HepG2 (cell line): Measurements from ENCODE around the gene COQ8B. TPM values are rescaled to one million over a fixed set of nuclear protein-coding genes. Genes with fewer than 3 reads are reported as not detected.

Experiments used
- AFF4 ChIP-seq: sonication (generic); formaldehyde crosslinking; IDR thresholded peaks from 2 replicates; pipeline ENCODE4 v1.4.0; 2020; ENCODE audit warnings: missing genetic modification reagents
- ETV5 ChIP-seq: IDR thresholded peaks from 2 replicates; pipeline ENCODE4 v1.6.1; 2018; ENCODE audit warnings: missing biosample characterization, missing genetic modification reagents, inconsistent platforms, borderline replicate concordance
- HINFP ChIP-seq: sonication (generic); formaldehyde crosslinking; IDR thresholded peaks from 2 replicates; pipeline ENCODE4 v1.4.0; 2020; ENCODE audit warnings: low read depth, mild to moderate bottlenecking, missing genetic modification reagents
- KDM2A ChIP-seq: sonication (generic); formaldehyde crosslinking; IDR thresholded peaks from 2 replicates; pipeline ENCODE4 v1.4.0; 2020; ENCODE audit warnings: low read depth, missing genetic modification reagents, borderline replicate concordance
- PAF1 ChIP-seq: IDR thresholded peaks from 2 replicates; pipeline ENCODE4 v1.6.1; 2016; ENCODE audit warnings: missing genetic modification reagents, missing compliant biosample characterization
- PBX3 ChIP-seq: sonication (generic); formaldehyde crosslinking; IDR thresholded peaks from 2 replicates; pipeline ENCODE4 v1.8.1; 2023; ENCODE audit warnings: missing genetic modification reagents, inconsistent platforms, borderline replicate concordance
- PTBP1 ChIP-seq: fragments of 200-400 bp; formaldehyde crosslinking; IDR thresholded peaks from 2 replicates; pipeline ENCODE4 v1.6.1; 2018; ENCODE audit warnings: low read length, low read depth; ENCODE audit not compliant: poor library complexity, severe bottlenecking
- RXRA ChIP-seq: sonication (generic); formaldehyde crosslinking; IDR thresholded peaks from 2 replicates; pipeline ENCODE4 v1.5.1; 2020; ENCODE audit warnings: missing genetic modification reagents
- TFAP4 ChIP-seq: sonication (generic); IDR thresholded peaks from 2 replicates; pipeline ENCODE4 v1.6.1; 2016; ENCODE audit warnings: low read depth, borderline replicate concordance
- THAP9 ChIP-seq: sonication (generic); formaldehyde crosslinking; IDR thresholded peaks from 2 replicates; pipeline ENCODE4; 2020; ENCODE audit warnings: missing genetic modification reagents, mild to moderate bottlenecking, borderline replicate concordance
- ZBTB7B ChIP-seq: sonication (generic); formaldehyde crosslinking; IDR thresholded peaks from 2 replicates; pipeline ENCODE4 v1.4.0; 2020; ENCODE audit warnings: missing genetic modification reagents
- ZNF350 ChIP-seq: sonication (generic); formaldehyde crosslinking; IDR thresholded peaks from 2 replicates; pipeline ENCODE4 v1.4.0; 2020; ENCODE audit warnings: mild to moderate bottlenecking, low read depth, missing genetic modification reagents, borderline replicate concordance
- ZNF512 ChIP-seq: sonication (generic); formaldehyde crosslinking; IDR thresholded peaks from 2 replicates; pipeline ENCODE4 v1.4.0; 2020; ENCODE audit warnings: mild to moderate bottlenecking, missing genetic modification reagents
- ZNF546 ChIP-seq: sonication (generic); formaldehyde crosslinking; conservative IDR thresholded peaks from 2 replicates; pipeline ENCODE4 v1.8.1; 2023; ENCODE audit warnings: mild to moderate bottlenecking, missing genetic modification reagents
- ZNF562 ChIP-seq: sonication (generic); formaldehyde crosslinking; IDR thresholded peaks from 2 replicates; pipeline ENCODE4 v1.8.0; 2022; ENCODE audit warnings: missing genetic modification reagents, borderline replicate concordance
- polyA plus RNA-seq, 8 experiments: library from polyadenylated mRNA; depleted of rRNA in 3 of 8; stranded (reverse) in 7 of 8; unstranded in 1 of 8; fragments of >200 nt; fragmentation: Illumina TruSeq in 4 of 8; extraction: Trizol in 4 of 8; gene quantifications; 2 replicates each; pipeline versions ENCODE4 v1.2.1 to v1.2.3, GENCODE V29; 2011 to 2016; ENCODE audit warnings: low read depth in 4 of 8, missing spikeins in 1 of 8, mixed read lengths in 1 of 8; ENCODE audit not compliant: insufficient read depth in 1 of 8
- total RNA-seq, 5 experiments: library from RNA; depleted of rRNA; stranded (reverse); fragments of >200 nt; fragmentation: Illumina TruSeq; extraction: Trizol; gene quantifications; 2 replicates each; pipeline ENCODE4 v1.2.3, GENCODE V29; 2016; ENCODE audit warnings: low read depth in 1 of 5

The COQ8B gene
- total and polyA plus RNA-seq, 2 of the 13 experiments (the other 11 are each of a cell fraction or from before 2014, with no cell fraction given), result 12.3 to 17.2 TPM

GRCh38 chr19:40750058-40750873 lies 33.6 kb upstream of the COQ8B start, which contains the start of gene ACTMAP (continued):
- TF ChIP-seq HINFP (CRISPR knock-in tag), result no peak
- TF ChIP-seq ETV5 (CRISPR knock-in tag), result peak; percentile 59; the same call in 1 of the 2 replicates
- TF ChIP-seq TFAP4, result peak; percentile 94
- TF ChIP-seq AFF4 (CRISPR knock-in tag), result no peak
- TF ChIP-seq KDM2A (CRISPR knock-in tag), result peak; percentile 69; the same call in 1 of the 2 replicates
- TF ChIP-seq THAP9 (CRISPR knock-in tag), result peak; percentile 69; the same call in 1 of the 2 replicates
- no peak for TF ChIP-seq ZNF512 (CRISPR knock-in tag)
- 0 out of 2 replicates have a peak, but pooled peaks have one; percentile 4 for TF ChIP-seq PBX3 (CRISPR knock-in tag)
- no peak for TF ChIP-seq ZNF546 (CRISPR knock-in tag)
- no peak for TF ChIP-seq ZNF350 (CRISPR knock-in tag)
- no peak for TF ChIP-seq ZNF562 (CRISPR knock-in tag)
- no peak for TF ChIP-seq PAF1 (CRISPR knock-in tag)
- TF ChIP-seq RXRA (CRISPR knock-in tag), result peak; percentile 49; the same call in 1 of the 2 replicates
- TF ChIP-seq ZBTB7B (CRISPR knock-in tag), result peak; percentile 8; the same call in 1 of the 2 replicates
- TF ChIP-seq PTBP1, result no peak
